H1 (cell line): ENCODE data around the gene SNX30. TPM values are rescaled to one million over a fixed set of nuclear protein-coding genes. Genes with fewer than 3 reads are reported as not detected.

Experiments
- CTCF ChIA-PET: fragments of 300-600 bp; sonication (Branson Sonifier 250); formaldehyde crosslinking; loops from one replicate; lab custom pipeline; 2021; ENCODE audit not compliant: partially characterized antibody; lab: Charles Lee
- POLR2A ChIA-PET: fragments of 300-600 bp; sonication (Branson Sonifier 250); formaldehyde crosslinking; loops from one replicate; lab custom pipeline; 2021; ENCODE audit warnings: inconsistent platforms; ENCODE audit not compliant: partially characterized antibody; lab: Charles Lee
- DNase-seq, 2 experiments: peaks; one replicate each; pipeline versions ENCODE4 v3.0.0 to v3.0.0-alpha.2; 2010 to 2022; ENCODE audit warnings: low spot score in 2 of 2, low read depth in 1 of 2, mixed read lengths in 1 of 2
- FAIRE-seq: peaks from 2 replicates; lab custom pipeline; 2011; peaks lifted over from hg19 to GRCh38; lab: Jason Lieb, UNC
- H2AFZ ChIP-seq: 2 replicates; pipeline ENCODE4 v1.8.1; 2012; ENCODE audit warnings: low read length, inconsistent platforms
- H2AK5ac ChIP-seq: 2 replicates; pipeline ENCODE4 v1.6.1; 2013; ENCODE audit warnings: low read depth, low read length
- H2BK120ac ChIP-seq: replicated peaks from 2 replicates; pipeline ENCODE3; 2013; ENCODE audit warnings: low read depth, low read length, inconsistent platforms
- H2BK12ac ChIP-seq: 2 replicates; pipeline ENCODE4 v1.6.1; 2013; ENCODE audit warnings: low read depth, low read length
- H2BK15ac ChIP-seq: 2 replicates; pipeline ENCODE4 v1.6.1; 2013; ENCODE audit warnings: low read length
- H2BK20ac ChIP-seq: 2 replicates; pipeline ENCODE4 v1.6.1; 2013; ENCODE audit warnings: low read length
- H2BK5ac ChIP-seq: 2 replicates; pipeline ENCODE4 v1.6.1; 2013; ENCODE audit warnings: low read depth, low read length
- H3K14ac ChIP-seq: 2 replicates; pipeline ENCODE4 v1.6.1; 2013; ENCODE audit warnings: inconsistent platforms; ENCODE audit not compliant: insufficient read length
- H3K18ac ChIP-seq: 2 replicates; pipeline ENCODE4 v1.6.1; 2013; ENCODE audit warnings: low read length; ENCODE audit errors: extremely low read depth
- H3K23ac ChIP-seq: 2 replicates; pipeline ENCODE4 v1.6.1; 2013; ENCODE audit warnings: inconsistent platforms; ENCODE audit not compliant: insufficient read length
- H3K23me2 ChIP-seq: 2 replicates; pipeline ENCODE4 v1.6.1; 2013; ENCODE audit warnings: low read depth, low read length
- H3K27ac ChIP-seq: 2 replicates; pipeline ENCODE4 v1.6.1; 2011; ENCODE audit warnings: low read depth, low read length, inconsistent platforms
- H3K27me3 ChIP-seq, 4 experiments: replicated peaks in 1 of 4; 1 replicate in 1 of 4; 2 replicates in 3 of 4; pipeline versions ENCODE4 v1.6.1 to v1.8.1; 2011 to 2013; ENCODE audit warnings: low read length in 3 of 4, mild to moderate bottlenecking in 3 of 4, inconsistent platforms in 2 of 4, mixed read lengths in 2 of 4, moderate library complexity in 1 of 4; ENCODE audit not compliant: control insufficient read depth in 3 of 4, insufficient read depth in 3 of 4; ENCODE audit errors: extremely low read depth in 1 of 4
- H3K36me3 ChIP-seq, 4 experiments: 2 replicates each; pipeline versions ENCODE4 v1.6.1 to v1.8.1; 2011 to 2013; ENCODE audit warnings: mild to moderate bottlenecking in 4 of 4, low read length in 3 of 4, moderate library complexity in 2 of 4, control low read depth in 1 of 4, inconsistent platforms in 1 of 4; ENCODE audit not compliant: insufficient read depth in 4 of 4, control insufficient read depth in 2 of 4
- H3K4ac ChIP-seq: replicated peaks from 2 replicates; pipeline ENCODE3; 2013; ENCODE audit warnings: low read length, low read depth, mixed read lengths, inconsistent platforms; ENCODE audit not compliant: insufficient read length
- H3K4me1 ChIP-seq, 4 experiments: replicated peaks in 1 of 4; 1 replicate in 1 of 4; 2 replicates in 3 of 4; pipeline versions ENCODE4 v1.6.1 to v1.8.1; 2011 to 2013; ENCODE audit warnings: low read length in 3 of 4, inconsistent platforms in 2 of 4, mixed read lengths in 1 of 4; ENCODE audit not compliant: insufficient read depth in 4 of 4, control insufficient read depth in 3 of 4
- H3K4me2 ChIP-seq, 2 experiments: 2 replicates each; pipeline versions ENCODE4 v1.6.1 to v1.8.1; 2011 to 2013; ENCODE audit warnings: low read depth in 2 of 2, low read length in 2 of 2, control low read depth in 1 of 2, inconsistent platforms in 1 of 2, mild to moderate bottlenecking in 1 of 2; ENCODE audit not compliant: insufficient read depth in 1 of 2
- H3K4me3 ChIP-seq, 4 experiments: fragments of 200-600, 300-600 bp in 1 of 4; sonication (generic), shearing (Covaris generic), sonication (Bioruptor Twin) in 1 of 4; 2 replicates each; pipeline versions ENCODE4 v1.5.1 to v1.8.1; 2011 to 2016; ENCODE audit warnings: low read length in 4 of 4, low read depth in 3 of 4, control low read depth in 2 of 4, inconsistent platforms in 2 of 4, mild to moderate bottlenecking in 2 of 4, mixed read lengths in 1 of 4, moderate library complexity in 1 of 4; ENCODE audit not compliant: insufficient read depth in 2 of 4; ENCODE audit errors: extremely low read depth in 1 of 4
- H3K56ac ChIP-seq: replicated peaks from 2 replicates; pipeline ENCODE3; 2013; ENCODE audit warnings: low read depth, mild to moderate bottlenecking, mixed read lengths, low read length, inconsistent platforms; ENCODE audit not compliant: insufficient read length
- H3K79me1 ChIP-seq: 2 replicates; pipeline ENCODE4 v1.6.1; 2013; ENCODE audit warnings: low read depth, low read length, control low read depth
- H3K79me2 ChIP-seq, 2 experiments: 2 replicates each; pipeline versions ENCODE4 v1.6.1 to v1.8.1; 2012 to 2013; ENCODE audit warnings: low read length in 2 of 2, mild to moderate bottlenecking in 2 of 2, inconsistent platforms in 1 of 2; ENCODE audit not compliant: insufficient read depth in 2 of 2, control insufficient read depth in 1 of 2
- H3K9ac ChIP-seq, 4 experiments: replicated peaks in 1 of 4; 1 replicate in 1 of 4; 2 replicates in 3 of 4; pipeline versions ENCODE4 v1.6.1 to v1.8.1; 2011 to 2013; ENCODE audit warnings: low read depth in 3 of 4, low read length in 3 of 4, control low read depth in 2 of 4, mild to moderate bottlenecking in 2 of 4, moderate library complexity in 2 of 4, inconsistent platforms in 1 of 4; ENCODE audit errors: extremely low read depth in 1 of 4
- H3K9me3 ChIP-seq, 2 experiments: 2 replicates each; pipeline versions ENCODE4 v1.6.1 to v1.8.1; 2012 to 2013; ENCODE audit warnings: mild to moderate bottlenecking in 2 of 2, moderate library complexity in 2 of 2, control low read depth in 1 of 2, inconsistent platforms in 1 of 2, low read depth in 1 of 2, low read length in 1 of 2, mixed read lengths in 1 of 2; ENCODE audit not compliant: insufficient read depth in 2 of 2
- H4K20me1 ChIP-seq, 2 experiments: replicated peaks in 1 of 2; 2 replicates each; pipeline versions ENCODE3 to v1.8.1; 2011 to 2013; ENCODE audit warnings: inconsistent platforms in 2 of 2, low read length in 2 of 2, mild to moderate bottlenecking in 1 of 2; ENCODE audit not compliant: insufficient read depth in 2 of 2, control insufficient read depth in 1 of 2
- H4K5ac ChIP-seq: 2 replicates; pipeline ENCODE4 v1.6.1; 2013; ENCODE audit warnings: low read length, low read depth, mixed read lengths, inconsistent platforms; ENCODE audit not compliant: insufficient read length
- H4K8ac ChIP-seq: 2 replicates; pipeline ENCODE4 v1.8.0; 2013; ENCODE audit warnings: mild to moderate bottlenecking, moderate library complexity, low read length, inconsistent platforms; ENCODE audit not compliant: insufficient read depth; ENCODE audit errors: extremely low read depth
- H4K91ac ChIP-seq: replicated peaks from 2 replicates; pipeline ENCODE3; 2013; ENCODE audit warnings: low read length, mixed read lengths, inconsistent platforms; ENCODE audit not compliant: insufficient read length
- CBX8 ChIP-seq: fragments of 300-800, 300-1000 bp; sonication (generic); IDR thresholded peaks from 2 replicates; pipeline ENCODE4 v1.7.1; 2016; ENCODE audit warnings: low read depth, low read length, borderline replicate concordance
- HDAC6 ChIP-seq: IDR thresholded peaks from one replicate; pipeline ENCODE4 v1.7.1; 2012; ENCODE audit warnings: low read depth, mild to moderate bottlenecking, inconsistent platforms, low read length, moderate library complexity
- JUN ChIP-seq: IDR thresholded peaks from 2 replicates; pipeline ENCODE4 v1.6.1; 2011; ENCODE audit warnings: low read depth, mild to moderate bottlenecking, improper control_type of control experiment, low read length
- NANOG ChIP-seq: IDR thresholded peaks from 2 replicates; pipeline ENCODE4 v1.6.1; 2011; ENCODE audit warnings: low read length, low read depth, mild to moderate bottlenecking, inconsistent platforms; ENCODE audit not compliant: insufficient read depth, poor library complexity, severe bottlenecking
- SIN3A ChIP-seq, 2 experiments: IDR thresholded peaks in 1 of 2; conservative IDR thresholded peaks in 1 of 2; 2 replicates each; pipeline ENCODE4 v1.6.1; 2011 to 2012; ENCODE audit warnings: low read length in 2 of 2, improper control_type of control experiment in 1 of 2, low read depth in 1 of 2, mild to moderate bottlenecking in 1 of 2
- TAF1 ChIP-seq: IDR thresholded peaks from 2 replicates; pipeline ENCODE4 v1.6.1; 2011; ENCODE audit warnings: mild to moderate bottlenecking, low read depth, low read length
- WGBS, 2 experiments: shearing (Covaris generic) in 1 of 2; methylation state at CpG; one replicate each; pipeline versions ENCODE4 v1.1.6 to v1.1.7; 2013 to 2015; ENCODE audit warnings: low lambda C conversion rate in 2 of 2, mixed read lengths in 2 of 2, inconsistent platforms in 1 of 2, low coverage in 1 of 2, missing lambda C conversion rate in 1 of 2; ENCODE audit not compliant: insufficient replicate concordance in 2 of 2, insufficient coverage in 1 of 2, insufficient read length in 1 of 2; ENCODE audit errors: extremely low coverage in 1 of 2, missing lambda C conversion rate in 1 of 2; 5-methylcytosine and 5-hydroxymethylcytosine counted together
- polyA plus RNA-seq, 7 experiments: library from polyadenylated mRNA; depleted of rRNA in 3 of 7; stranded (reverse) in 5 of 7; unstranded in 2 of 7; fragments of >200 nt in 5 of 7; fragments of 200-250 nt in 2 of 7; gene quantifications; 1 replicate in 5 of 7; 2 replicates in 1 of 7; 4 replicates in 1 of 7; pipeline versions ENCODE4 v1.2.1 to v1.2.3, GENCODE V29; 2011 to 2013; ENCODE audit warnings: missing spikeins in 2 of 7, mixed read lengths in 2 of 7
- total RNA-seq: library from RNA; stranded (reverse); fragmentation: NEBNext Ultra II Directional; extraction: Animal tissue kit (Norgen Biotek cat#: 25700); gene quantifications from 2 replicates; pipeline ENCODE4 v1.2.1, GENCODE V29; 2021

SNX30 gene
- total and polyA plus RNA-seq, 2 of the 8 experiments (the other 6 are each of a cell fraction or from before 2014, with no cell fraction given) = 4.0 to 12.2 TPM

DNA sequence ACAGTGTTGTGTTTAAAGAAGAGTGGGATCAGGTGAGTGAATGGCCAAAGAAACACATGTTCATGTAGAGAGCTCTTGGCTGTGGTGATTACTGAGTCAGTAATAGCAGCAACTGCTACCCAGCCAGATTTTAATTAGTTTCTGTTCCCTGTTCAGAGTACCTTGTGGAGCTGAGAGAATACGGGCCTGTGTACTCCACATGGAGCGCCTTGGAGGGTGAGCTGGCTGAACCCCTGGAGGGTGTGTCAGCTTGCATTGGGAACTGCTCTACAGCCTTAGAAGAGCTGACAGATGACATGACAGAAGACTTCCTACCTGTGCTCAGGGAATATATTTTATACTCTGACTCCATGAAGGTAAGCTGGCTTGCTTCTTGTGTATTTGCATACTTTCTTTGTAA is 87.8 kb downstream of the SNX30 start:
- Histone ChIP-seq H4K91ac (no peak overlapping the region), H3K4me2 (no peak overlapping the region), H4K20me1 (no peaks in the 10 kb centered on the region), H3K27ac (no peak overlapping the region), H2BK120ac (no peak overlapping the region), H3K23ac (no peak overlapping the region), H2BK5ac (no peak overlapping the region), H3K9ac (no peak overlapping the region), H3K56ac (no peak overlapping the region), H2AFZ (no peak overlapping the region), H3K14ac (no peak overlapping the region), H3K23me2 (no peaks in the 10 kb centered on the region; the same call in 1 of the 2 replicates), H3K27me3 (no peaks in the 10 kb centered on the region), H3K79me1 (no peaks in the 10 kb centered on the region), H3K79me2 (no peaks in the 10 kb centered on the region), H4K5ac (no peak overlapping the region), H2AK5ac (no peak overlapping the region), H3K4me1 (peaks cover 0 to 3% (median 0%) of the 10 kb centered on the region in 4 experiments; a peak in 1 of 7 replicates), H3K18ac (no peak overlapping the region), H3K9me3 (no peaks in the 10 kb centered on the region), H4K8ac (no peak overlapping the region), H3K4ac (no peak overlapping the region), H3K36me3 (peaks cover 0 to 15% (median 0%) of the 10 kb centered on the region in 4 experiments; a peak in 2 of 8 replicates), H2BK20ac (no peak overlapping the region), H2BK15ac (no peak overlapping the region), H3K4me3 (no peak overlapping the region), H2BK12ac (no peak overlapping the region)
- POLR2A ChIA-PET = no interaction called here
- FAIRE-seq = no peak
- CTCF ChIA-PET = interaction anchor here (1.1 to 2.1 kb wide), 3 partner anchors 18 to 64 kb away, joined by 3 to 8 read pairs (median 5); no protein-coding TSS in a partner anchor
- 100% methylated on average over 2 of the region's 2 CpGs; no CpG with 5 or more reads in 1 of the 2 experiments for WGBS, 2 experiments
- no peak for DNase-seq
- TF ChIP-seq JUN (no peak), TAF1 (no peak), HDAC6 (no peak), CBX8 (no peak), NANOG (no peak), SIN3A (conservative IDR thresholded peaks at IDR 0.05 in 1 of 2, IDR thresholded peaks at IDR 0.05 in 1 of 2; ENCODE audit: low read depth in 1 of 2, low read length in 2 of 2) (no peak)
